ENCODE results near the gene TMEM184B.

GRCh38 chr22:38205261-38206128, 67.3 kb downstream of the TMEM184B start:
- TF ChIP-seq EZH2phosphoT487 (IDR thresholded peaks at IDR 0.05; ENCODE audit: borderline replicate concordance), result no peak
- TF ChIP-seq CTCF (conservative IDR thresholded peaks at IDR 0.05; ENCODE audit: low read length), result no peak

Data from Loucy (cell line).